ENCODE measurements around the gene TSNAX. TPM values are rescaled to one million over a fixed set of nuclear protein-coding genes. Genes with fewer than 3 reads are reported as not detected.

TSNAX gene
- total RNA-seq, 1 donor = 44.5 TPM

DNA sequence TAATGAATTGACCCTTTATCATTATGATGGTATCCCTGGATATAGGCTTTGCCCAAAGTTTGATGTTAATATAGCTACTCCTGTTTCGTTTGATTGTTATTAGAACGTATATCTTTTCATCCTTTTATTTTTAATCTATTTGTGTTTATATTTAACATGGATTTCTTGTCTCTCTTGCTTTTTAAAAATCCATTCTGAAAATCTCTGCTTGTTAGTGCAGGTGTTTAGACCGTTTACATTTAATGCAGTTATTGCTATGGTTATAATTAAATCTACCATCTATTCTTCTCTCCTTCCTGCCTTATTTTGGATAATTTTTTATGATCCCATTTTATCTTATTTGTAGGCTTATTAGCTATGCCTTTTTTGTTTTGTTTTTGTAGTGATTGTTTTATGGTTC is 12.4 kb downstream of the TSNAX start:
- DNase-seq (ENCODE audit: insufficient read length, low spot score, missing footprints) = no peak
- H3K36me3 ChIP-seq (ENCODE audit: insufficient read depth, low read length) = peaks cover 16% of the 10 kb centered on the region
- TF ChIP-seq, protein P1, sequence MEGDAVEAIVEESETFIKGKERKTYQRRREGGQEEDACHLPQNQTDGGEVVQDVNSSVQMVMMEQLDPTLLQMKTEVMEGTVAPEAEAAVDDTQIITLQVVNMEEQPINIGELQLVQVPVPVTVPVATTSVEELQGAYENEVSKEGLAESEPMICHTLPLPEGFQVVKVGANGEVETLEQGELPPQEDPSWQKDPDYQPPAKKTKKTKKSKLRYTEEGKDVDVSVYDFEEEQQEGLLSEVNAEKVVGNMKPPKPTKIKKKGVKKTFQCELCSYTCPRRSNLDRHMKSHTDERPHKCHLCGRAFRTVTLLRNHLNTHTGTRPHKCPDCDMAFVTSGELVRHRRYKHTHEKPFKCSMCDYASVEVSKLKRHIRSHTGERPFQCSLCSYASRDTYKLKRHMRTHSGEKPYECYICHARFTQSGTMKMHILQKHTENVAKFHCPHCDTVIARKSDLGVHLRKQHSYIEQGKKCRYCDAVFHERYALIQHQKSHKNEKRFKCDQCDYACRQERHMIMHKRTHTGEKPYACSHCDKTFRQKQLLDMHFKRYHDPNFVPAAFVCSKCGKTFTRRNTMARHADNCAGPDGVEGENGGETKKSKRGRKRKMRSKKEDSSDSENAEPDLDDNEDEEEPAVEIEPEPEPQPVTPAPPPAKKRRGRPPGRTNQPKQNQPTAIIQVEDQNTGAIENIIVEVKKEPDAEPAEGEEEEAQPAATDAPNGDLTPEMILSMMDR (IDR thresholded peaks at IDR 0.05; ENCODE audit: extremely low read depth, low read depth, low read length) = no peak
- peaks cover 4% of the 10 kb centered on the region for H4K20me1 ChIP-seq (ENCODE audit: insufficient read depth, low read length)
- no peak overlapping the region for H2AFZ ChIP-seq (ENCODE audit: low read length)
- no peaks in the 10 kb centered on the region for H3K4me1 ChIP-seq (ENCODE audit: insufficient read depth, low read length)
- H3K4me3 ChIP-seq (ENCODE audit: insufficient read depth, low read length) = no peak overlapping the region
- no peaks in the 10 kb centered on the region for H3K27me3 ChIP-seq (ENCODE audit: insufficient read depth, low read length)
- H3K4me2 ChIP-seq (ENCODE audit: insufficient read depth, low read length) = no peak overlapping the region
- no peak overlapping the region for H3K27ac ChIP-seq (ENCODE audit: low read depth, low read length)
- H3K79me2 ChIP-seq (ENCODE audit: insufficient read depth, low read length) = peaks cover 38% of the 10 kb centered on the region
- no peaks in the 10 kb centered on the region for H3K9me3 ChIP-seq (ENCODE audit: low read depth, low read length)

DNA sequence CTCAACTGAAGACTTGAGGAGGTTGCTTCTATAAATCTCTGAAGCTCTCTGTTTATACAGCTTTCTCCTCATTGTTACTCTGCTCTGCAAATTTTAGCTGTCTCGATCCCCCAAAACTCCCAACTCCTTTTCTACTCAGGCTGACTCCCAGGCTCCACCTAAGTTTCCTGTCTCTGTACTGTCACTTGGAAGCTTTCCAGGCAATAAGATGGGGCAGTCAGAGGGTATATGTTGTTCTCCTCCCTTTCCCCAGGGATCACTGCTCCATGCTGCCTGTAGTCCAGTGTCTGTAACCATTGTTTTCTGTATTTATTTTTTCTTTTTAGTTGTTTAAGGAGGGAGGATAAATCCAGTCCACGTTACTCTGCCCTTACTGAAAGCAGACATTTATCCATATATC is 13.4 kb downstream of the TSNAX start:
- H3K79me2 ChIP-seq (ENCODE audit: insufficient read depth, low read length) = peaks cover 36% of the 10 kb centered on the region
- no peak for DNase-seq (ENCODE audit: insufficient read length, low spot score, missing footprints)
- no peak overlapping the region for H2AFZ ChIP-seq (ENCODE audit: low read length)
- peaks cover 16% of the 10 kb centered on the region for H3K36me3 ChIP-seq (ENCODE audit: insufficient read depth, low read length)
- no peak overlapping the region for H3K4me2 ChIP-seq (ENCODE audit: insufficient read depth, low read length)
- no peak overlapping the region for H3K4me3 ChIP-seq (ENCODE audit: insufficient read depth, low read length)
- no peaks in the 10 kb centered on the region for H3K27me3 ChIP-seq (ENCODE audit: insufficient read depth, low read length)
- H3K9me3 ChIP-seq (ENCODE audit: low read depth, low read length) = no peaks in the 10 kb centered on the region
- no peaks in the 10 kb centered on the region for H3K4me1 ChIP-seq (ENCODE audit: insufficient read depth, low read length)
- H4K20me1 ChIP-seq (ENCODE audit: insufficient read depth, low read length) = peaks cover 4% of the 10 kb centered on the region
- TF ChIP-seq, protein P1 (IDR thresholded peaks at IDR 0.05; ENCODE audit: extremely low read depth, low read depth, low read length) = no peak
- no peak overlapping the region for H3K27ac ChIP-seq (ENCODE audit: low read depth, low read length)

DNA sequence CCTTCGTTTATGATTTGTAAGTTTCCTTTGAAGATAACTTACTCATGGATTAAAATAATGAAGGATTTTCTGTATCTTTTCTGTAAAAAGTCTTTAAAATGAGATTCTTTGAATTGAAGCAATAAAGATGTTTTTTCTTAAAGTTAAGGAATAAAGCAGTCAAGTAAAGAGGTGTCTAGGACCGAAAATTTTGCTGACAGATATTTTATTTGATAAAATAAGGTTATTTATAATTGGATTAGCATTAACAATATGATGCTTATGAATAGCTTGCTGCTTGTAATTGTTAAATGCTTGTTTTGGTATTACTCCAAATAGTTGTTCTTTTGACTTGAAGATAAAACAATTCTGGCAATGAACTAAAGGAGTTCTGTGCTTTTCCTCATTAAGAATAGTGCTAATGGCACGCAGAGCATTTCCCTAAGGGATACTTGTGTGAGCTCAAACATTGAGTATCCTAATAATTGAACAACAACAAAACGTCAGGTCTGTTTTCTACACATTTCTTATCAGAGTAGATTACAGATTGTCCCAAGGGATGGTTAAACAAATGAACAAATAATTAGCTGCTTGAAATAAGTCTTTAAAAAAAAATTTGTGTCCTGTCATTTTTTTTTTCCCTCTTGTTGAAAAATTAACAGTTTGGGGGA is 16.6 kb downstream of the TSNAX start:
- Histone ChIP-seq H3K9me3 (ENCODE audit: low read depth, low read length) (no peaks in the 10 kb centered on the region), H3K27me3 (ENCODE audit: insufficient read depth, low read length) (no peaks in the 10 kb centered on the region), H2AFZ (ENCODE audit: low read length) (no peak overlapping the region), H3K36me3 (ENCODE audit: insufficient read depth, low read length) (peaks cover 15% of the 10 kb centered on the region), H3K4me3 (ENCODE audit: insufficient read depth, low read length) (no peak overlapping the region), H3K27ac (ENCODE audit: low read depth, low read length) (no peak overlapping the region), H3K4me2 (ENCODE audit: insufficient read depth, low read length) (no peak overlapping the region), H4K20me1 (ENCODE audit: insufficient read depth, low read length) (peaks cover 4% of the 10 kb centered on the region), H3K4me1 (ENCODE audit: insufficient read depth, low read length) (no peaks in the 10 kb centered on the region), H3K79me2 (ENCODE audit: insufficient read depth, low read length) (peaks cover 21% of the 10 kb centered on the region)
- no peak for DNase-seq (ENCODE audit: insufficient read length, low spot score, missing footprints)
- TF ChIP-seq, protein P1 (IDR thresholded peaks at IDR 0.05; ENCODE audit: extremely low read depth, low read depth, low read length) = no peak

DNA sequence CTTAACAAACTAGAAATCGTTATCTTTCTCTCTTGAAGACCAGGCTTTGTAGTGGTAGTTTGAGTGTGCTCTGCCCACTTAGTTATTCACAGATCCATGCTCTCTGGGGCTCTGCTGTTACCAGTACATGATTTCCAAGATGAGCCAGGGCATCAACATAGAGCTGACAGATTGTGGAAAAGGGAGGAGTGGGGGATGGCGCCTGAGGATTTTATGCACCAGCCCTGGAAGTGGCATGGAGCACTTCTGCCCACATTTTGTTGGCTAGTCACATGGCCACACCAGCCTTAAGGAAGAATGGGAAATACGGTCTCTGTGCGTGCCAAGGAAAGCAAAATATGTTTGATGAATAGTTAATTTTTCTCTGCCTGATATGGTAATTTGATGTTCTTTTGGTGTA is 18.2 kb downstream of the TSNAX start:
- Histone ChIP-seq H3K4me3 (ENCODE audit: insufficient read depth, low read length) (no peak overlapping the region), H3K27me3 (ENCODE audit: insufficient read depth, low read length) (no peaks in the 10 kb centered on the region), H3K4me2 (ENCODE audit: insufficient read depth, low read length) (no peak overlapping the region), H2AFZ (ENCODE audit: low read length) (no peak overlapping the region), H3K27ac (ENCODE audit: low read depth, low read length) (no peak overlapping the region), H3K36me3 (ENCODE audit: insufficient read depth, low read length) (peaks cover 12% of the 10 kb centered on the region), H3K79me2 (ENCODE audit: insufficient read depth, low read length) (peaks cover 17% of the 10 kb centered on the region), H4K20me1 (ENCODE audit: insufficient read depth, low read length) (peaks cover 9% of the 10 kb centered on the region), H3K4me1 (ENCODE audit: insufficient read depth, low read length) (no peaks in the 10 kb centered on the region), H3K9me3 (ENCODE audit: low read depth, low read length) (no peaks in the 10 kb centered on the region)
- TF ChIP-seq, protein P1 (IDR thresholded peaks at IDR 0.05; ENCODE audit: extremely low read depth, low read depth, low read length) = no peak
- no peak for DNase-seq (ENCODE audit: insufficient read length, low spot score, missing footprints)
